Fibroblast of the conjunctiva (primary cell): ENCODE data around the gene BAHCC1.

ENCODE experiments used
- DNase-seq: peaks from one replicate; pipeline ENCODE4 v3.0.0-alpha.2; 2010; ENCODE audit warnings: low read depth

Gene BAHCC1

DNA sequence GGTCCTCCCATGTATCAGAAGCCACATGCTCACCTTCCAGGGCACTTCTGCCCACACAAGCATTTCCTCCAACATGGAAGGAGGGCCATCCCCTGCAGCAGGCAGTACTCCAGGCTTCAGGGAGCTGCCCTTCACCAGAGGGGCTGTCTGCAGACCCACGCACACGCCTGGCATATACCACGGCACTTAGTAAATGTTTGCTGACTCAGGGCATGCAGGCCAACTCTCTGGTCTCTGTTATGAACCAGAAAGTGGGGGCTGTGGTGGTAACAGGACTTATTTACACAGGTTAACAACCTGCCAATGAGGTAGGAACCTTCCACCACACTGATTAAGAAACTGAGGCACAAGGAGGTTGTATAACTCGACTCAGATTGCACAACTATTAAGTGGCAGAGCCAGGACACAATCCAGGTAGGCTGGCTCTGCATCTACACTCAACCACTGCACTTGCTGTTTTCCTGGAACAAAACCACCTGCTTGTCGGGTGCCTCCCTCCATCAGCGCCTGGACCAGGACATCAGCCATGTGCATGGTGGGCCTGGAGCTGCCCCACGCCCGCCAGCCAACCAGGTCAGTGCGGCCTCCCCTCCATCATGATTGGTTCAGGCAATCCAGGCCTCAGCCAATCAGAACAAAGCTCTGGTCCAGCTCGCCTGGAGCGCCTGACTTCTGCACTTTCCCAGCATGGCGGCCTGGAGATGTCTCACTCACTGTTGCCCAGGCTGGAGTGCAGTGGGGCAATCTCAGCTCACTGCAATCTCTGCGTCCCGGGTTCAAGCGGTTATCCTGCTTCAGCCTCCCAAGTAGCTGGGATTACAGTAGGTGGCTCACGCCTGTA, 98.2 kb downstream of the BAHCC1 start:
- no peak for DNase-seq

DNA sequence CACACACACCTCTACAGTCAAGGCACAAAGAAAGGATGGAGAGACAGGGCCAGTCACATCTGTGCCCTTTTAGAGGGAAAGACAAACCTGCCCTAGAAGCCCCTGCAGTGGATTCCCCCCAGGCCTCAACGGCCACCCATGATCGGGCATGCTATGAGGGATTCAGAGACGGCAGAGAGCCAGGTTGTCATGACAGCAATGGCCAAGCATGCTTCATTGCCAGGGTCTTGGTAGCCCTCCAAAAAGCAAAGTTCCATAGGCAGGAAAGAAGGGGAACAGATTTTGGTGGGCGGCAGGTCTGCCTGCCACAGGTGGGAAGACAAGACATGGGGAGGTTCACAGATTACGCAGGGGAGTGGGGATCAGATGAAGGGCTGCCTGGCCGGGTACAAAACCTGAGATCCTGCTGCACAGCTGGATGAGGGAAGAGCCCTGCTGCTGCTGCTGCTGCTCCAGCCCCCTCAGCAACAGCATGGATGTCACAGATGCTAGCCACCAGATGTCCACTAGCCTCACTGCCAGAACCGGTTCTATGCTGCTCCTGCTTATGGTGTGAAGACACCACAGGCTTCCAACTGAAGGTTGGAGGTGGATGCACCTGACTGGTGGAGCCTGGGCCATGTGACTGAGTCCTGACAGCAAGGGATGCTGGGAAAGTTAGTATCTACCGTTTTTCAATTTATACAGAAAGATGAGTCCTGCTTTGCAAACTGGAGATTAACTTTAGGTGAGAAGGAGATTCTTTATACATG, 99.5 kb downstream of the BAHCC1 start:
- DNase-seq: no peak

DNA sequence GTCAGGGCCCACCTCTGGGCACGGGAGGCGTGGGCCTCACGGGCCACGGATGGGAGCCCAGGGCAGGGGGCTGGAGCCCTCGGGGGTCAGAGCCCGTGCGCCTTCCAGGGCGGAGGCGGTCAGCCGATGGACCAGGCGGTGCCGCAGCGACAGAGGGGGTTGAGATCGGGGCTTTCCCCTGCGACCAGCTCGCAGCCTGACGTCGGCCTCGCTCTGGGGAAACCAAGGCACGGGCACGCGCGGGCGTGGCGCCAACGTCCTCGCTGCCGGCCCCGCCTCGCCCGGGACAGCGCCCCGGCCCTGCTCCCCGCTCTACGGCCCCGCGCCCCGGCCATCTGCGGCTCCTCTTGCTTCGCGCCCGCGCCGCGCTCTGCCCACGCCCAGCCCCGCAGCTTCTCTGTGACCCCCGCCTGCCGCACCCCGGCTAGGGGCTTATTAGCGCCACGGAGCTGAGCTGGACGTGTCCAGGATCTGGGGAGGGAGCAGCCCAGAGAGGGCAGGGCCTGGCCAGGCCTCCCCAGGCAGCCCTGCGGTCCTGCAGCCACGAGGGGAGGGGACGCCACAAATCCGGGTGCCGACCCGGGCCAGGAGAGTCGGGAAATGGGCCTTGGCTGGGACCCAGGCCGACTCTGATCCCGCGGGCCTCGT, 103.8 kb downstream of the BAHCC1 start:
- no peak for DNase-seq

DNA sequence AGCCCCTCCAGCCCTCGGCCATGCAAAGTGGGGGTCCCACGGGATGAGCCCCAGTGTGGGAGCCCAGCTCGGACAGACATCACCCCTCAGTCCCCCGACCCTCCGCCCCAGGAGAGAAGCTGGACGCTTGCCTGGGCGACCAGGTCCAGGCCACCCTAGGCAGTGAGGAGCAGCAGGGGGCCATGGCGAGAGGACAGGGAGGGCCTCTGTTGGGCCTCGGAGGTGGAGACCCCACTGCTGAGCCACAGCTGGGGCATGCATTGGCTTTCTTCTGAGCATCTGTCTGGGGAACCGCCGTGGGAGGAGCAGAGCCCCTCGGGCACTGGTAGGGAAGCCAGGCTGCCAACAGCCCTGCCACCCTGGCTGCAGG, 104.3 kb downstream of the BAHCC1 start:
- DNase-seq: no peak

DNA sequence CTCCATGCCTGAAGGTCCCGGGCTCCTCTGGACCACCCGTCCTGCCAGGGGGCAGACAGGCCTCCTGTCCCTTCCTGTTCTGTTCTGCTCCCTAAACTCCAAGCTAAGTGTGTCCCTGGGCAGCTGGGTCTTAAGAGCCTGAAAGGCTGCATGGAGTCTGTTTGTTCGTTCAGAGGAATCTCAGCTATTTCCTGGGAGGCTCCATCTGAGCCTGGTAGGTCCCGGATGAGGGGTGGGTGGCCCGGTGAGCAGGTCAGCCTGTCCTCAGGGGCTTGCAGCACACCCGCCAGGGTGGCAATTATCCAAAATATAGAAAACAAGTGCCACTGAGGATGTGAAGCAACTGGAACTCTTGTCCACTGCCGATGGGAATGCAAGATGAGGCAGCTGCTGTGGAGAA, 104.8 kb downstream of the BAHCC1 start:
- DNase-seq: no peak

DNA sequence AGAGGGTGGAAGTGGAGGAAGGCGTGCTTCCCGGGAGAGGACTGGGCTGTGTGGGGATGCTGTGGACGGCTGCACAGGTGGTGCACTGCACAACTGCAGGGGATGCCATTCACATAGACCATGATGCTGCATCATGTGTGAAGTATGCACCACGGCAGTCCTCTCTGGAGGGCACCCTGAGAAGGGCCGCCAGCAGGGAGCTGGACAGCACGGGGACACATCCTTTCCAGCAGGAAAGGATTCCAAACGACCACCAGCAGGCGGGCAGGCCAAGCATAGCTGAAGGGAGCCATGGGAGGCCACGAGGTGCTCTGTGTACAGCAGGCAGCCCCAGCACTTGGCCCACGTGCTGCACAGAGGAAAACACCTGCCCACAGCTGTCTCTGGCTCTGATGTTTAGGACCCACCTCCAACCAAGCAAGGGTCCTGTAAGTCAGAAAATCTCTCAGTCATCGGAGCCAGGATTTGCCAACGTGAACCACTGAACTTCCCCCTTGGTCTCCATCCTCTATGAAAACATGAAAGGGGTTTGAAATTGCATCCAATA, 107.3 kb downstream of the BAHCC1 start:
- DNase-seq: no peak

DNA sequence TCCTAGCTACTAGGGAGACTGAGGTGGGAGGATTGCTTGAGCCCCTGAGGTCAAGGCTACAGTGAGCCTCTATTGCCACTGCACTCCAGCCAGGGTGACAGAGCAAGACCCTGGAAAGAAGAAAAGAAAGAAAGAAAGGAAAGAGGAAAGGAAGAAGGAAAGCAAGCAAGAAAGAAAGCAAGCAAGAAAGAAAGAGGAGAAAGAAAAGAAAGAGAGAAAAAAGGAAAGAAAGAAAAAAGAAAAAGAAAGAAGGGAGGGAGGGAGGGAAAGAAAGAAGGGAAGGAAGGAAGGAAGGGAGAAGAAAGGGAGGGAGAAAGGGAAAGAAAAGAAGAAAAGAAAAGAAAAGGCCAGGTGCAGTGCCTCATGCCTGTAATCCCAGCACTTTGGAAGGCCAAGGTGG, 108.4 kb downstream of the BAHCC1 start:
- DNase-seq: no peak

- no peak for DNase-seq
These were observed 113.5 kb downstream of the BAHCC1 start for GRCh38 chr17:81508639-81509206.

- no peak for DNase-seq
These were observed 114.1 kb downstream of the BAHCC1 start for GRCh38 chr17:81509207-81509971.

- no peak for DNase-seq
These were observed 114.9 kb downstream of the BAHCC1 start for GRCh38 chr17:81509972-81510784.

DNA sequence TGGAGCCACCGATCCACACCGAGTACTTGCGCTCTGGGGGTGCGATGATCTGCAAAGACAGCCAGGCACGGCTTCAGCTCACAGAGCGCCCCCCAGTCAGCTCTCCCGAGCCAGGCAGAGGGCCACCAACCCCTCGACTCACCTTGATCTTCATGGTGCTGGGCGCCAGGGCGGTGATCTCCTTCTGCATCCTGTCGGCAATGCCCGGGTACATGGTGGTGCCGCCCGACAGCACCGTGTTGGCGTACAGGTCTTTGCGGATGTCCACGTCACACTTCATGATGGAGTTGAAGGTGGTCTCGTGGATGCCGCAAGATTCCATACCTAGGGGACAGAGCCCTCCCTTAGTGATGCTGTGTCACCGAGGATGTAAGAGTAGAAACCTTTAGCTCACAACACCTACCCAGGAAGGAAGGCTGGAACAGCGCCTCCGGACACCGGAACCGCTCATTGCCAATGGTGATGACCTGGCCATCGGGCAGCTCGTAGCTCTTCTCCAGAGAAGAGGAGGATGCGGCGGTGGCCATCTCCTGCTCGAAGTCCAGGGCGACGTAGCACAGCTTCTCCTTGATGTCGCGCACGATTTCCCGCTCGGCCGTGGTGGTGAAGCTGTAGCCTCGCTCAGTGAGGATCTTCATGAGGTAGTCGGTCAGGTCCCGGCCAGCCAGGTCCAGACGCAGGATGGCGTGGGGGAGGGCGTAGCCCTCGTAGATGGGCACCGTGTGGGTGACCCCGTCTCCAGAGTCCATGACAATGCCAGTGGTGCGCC, 115.7 kb downstream of the BAHCC1 start:
- no peak for DNase-seq

DNA sequence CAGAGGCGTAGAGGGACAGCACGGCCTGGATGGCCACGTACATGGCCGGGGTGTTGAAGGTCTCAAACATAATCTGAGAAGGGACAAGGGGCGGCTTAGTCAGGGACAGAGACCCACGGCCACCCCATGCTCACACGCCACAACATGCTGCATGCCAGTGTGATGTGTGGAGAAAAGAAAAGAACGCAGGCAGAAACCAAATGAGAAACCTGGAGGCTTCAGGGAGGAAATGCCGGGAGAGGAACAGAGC, 116.2 kb downstream of the BAHCC1 start:
- DNase-seq: no peak

- no peak for DNase-seq
These were observed 116.7 kb downstream of the BAHCC1 start for GRCh38 chr17:81511804-81512561.

- DNase-seq: peak; percentile 86
These were observed 117.5 kb downstream of the BAHCC1 start, which contains the start of gene ACTG1 for GRCh38 chr17:81512562-81513371. Gene ACTG1, minus strand, starts transcription at chr17:81512799. Its CDS starts 445 bp downstream, at chr17:81512354.

GRCh38 chr17:81513372-81513752, 118.1 kb downstream of the BAHCC1 start:
- DNase-seq: no peak

DNA sequence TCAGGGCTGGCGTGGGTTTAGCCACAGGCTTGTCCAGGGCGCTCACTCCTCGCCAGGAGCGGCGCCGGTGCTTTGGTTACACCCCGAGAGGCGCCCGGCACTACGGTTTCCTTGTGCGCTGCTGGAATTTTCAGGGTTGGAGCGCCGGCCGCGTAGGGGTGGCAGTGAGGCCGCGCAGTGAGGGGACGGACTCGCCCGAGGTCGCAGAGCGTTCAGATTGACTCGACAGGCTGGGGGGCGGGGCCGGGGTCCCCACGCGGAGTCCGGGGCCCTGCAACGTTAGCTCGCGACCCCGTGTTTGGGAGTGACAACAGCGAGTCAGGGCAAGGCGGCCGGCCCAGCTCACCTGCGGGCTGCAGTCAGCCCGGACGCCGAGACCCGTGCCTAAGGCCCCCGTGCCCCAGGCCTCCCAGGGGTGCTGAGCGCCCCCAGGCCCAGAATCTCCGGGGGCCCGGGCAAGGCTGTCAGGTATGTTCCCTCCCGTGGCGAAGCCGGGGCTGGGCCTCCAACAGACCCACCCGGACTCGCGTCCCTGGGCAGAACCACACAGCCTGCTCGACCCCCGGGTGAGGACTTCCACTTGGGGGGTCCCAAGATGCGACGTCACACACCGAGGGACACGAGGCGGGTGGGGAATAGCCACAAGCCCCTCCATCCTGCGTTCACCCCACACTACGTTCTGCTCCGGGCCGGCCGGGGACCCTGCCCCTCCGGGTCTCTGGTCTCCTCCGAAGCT, 118.7 kb downstream of the BAHCC1 start:
- DNase-seq: no peak

DNA sequence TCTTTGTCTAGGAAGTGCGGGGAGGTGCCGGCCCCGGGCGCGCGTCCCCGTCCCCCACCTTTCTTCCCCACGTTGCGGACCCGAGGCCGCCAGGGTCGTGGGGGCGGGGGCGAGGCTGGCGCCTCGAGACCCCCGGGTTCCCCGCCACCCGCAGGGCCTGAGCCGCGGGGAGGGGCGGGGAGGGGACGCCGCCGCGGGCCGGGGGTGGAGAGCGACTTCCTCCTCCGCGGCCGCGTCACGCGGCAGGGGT, 119.2 kb downstream of the BAHCC1 start:
- DNase-seq: no peak
